H1 (cell line): ENCODE measurements around the gene TJP3. TPM values are rescaled to one million over a fixed set of nuclear protein-coding genes. Genes with fewer than 3 reads are reported as not detected.

Source experiments
- CTCF ChIA-PET: fragments of 300-600 bp; sonication (Branson Sonifier 250); formaldehyde crosslinking; loops from one replicate; lab custom pipeline; 2021; ENCODE audit not compliant: partially characterized antibody; lab: Charles Lee
- POLR2A ChIA-PET: fragments of 300-600 bp; sonication (Branson Sonifier 250); formaldehyde crosslinking; loops from one replicate; lab custom pipeline; 2021; ENCODE audit warnings: inconsistent platforms; ENCODE audit not compliant: partially characterized antibody; lab: Charles Lee
- DNase-seq, 2 experiments: peaks; one replicate each; pipeline versions ENCODE4 v3.0.0 to v3.0.0-alpha.2; 2010 to 2022; ENCODE audit warnings: low spot score in 2 of 2, low read depth in 1 of 2, mixed read lengths in 1 of 2
- FAIRE-seq: peaks from 2 replicates; lab custom pipeline; 2011; peaks lifted over from hg19 to GRCh38; lab: Jason Lieb, UNC
- H2AFZ ChIP-seq: 2 replicates; pipeline ENCODE4 v1.8.1; 2012; ENCODE audit warnings: low read length, inconsistent platforms
- H2AK5ac ChIP-seq: 2 replicates; pipeline ENCODE4 v1.6.1; 2013; ENCODE audit warnings: low read depth, low read length
- H2BK120ac ChIP-seq: replicated peaks from 2 replicates; pipeline ENCODE3; 2013; ENCODE audit warnings: low read depth, low read length, inconsistent platforms
- H2BK12ac ChIP-seq: 2 replicates; pipeline ENCODE4 v1.6.1; 2013; ENCODE audit warnings: low read depth, low read length
- H2BK15ac ChIP-seq: 2 replicates; pipeline ENCODE4 v1.6.1; 2013; ENCODE audit warnings: low read length
- H2BK20ac ChIP-seq: 2 replicates; pipeline ENCODE4 v1.6.1; 2013; ENCODE audit warnings: low read length
- H2BK5ac ChIP-seq: 2 replicates; pipeline ENCODE4 v1.6.1; 2013; ENCODE audit warnings: low read depth, low read length
- H3K14ac ChIP-seq: 2 replicates; pipeline ENCODE4 v1.6.1; 2013; ENCODE audit warnings: inconsistent platforms; ENCODE audit not compliant: insufficient read length
- H3K18ac ChIP-seq: 2 replicates; pipeline ENCODE4 v1.6.1; 2013; ENCODE audit warnings: low read length; ENCODE audit errors: extremely low read depth
- H3K23ac ChIP-seq: 2 replicates; pipeline ENCODE4 v1.6.1; 2013; ENCODE audit warnings: inconsistent platforms; ENCODE audit not compliant: insufficient read length
- H3K23me2 ChIP-seq: 2 replicates; pipeline ENCODE4 v1.6.1; 2013; ENCODE audit warnings: low read depth, low read length
- H3K27ac ChIP-seq: 2 replicates; pipeline ENCODE4 v1.6.1; 2011; ENCODE audit warnings: low read depth, low read length, inconsistent platforms
- H3K27me3 ChIP-seq, 4 experiments: replicated peaks in 1 of 4; 1 replicate in 1 of 4; 2 replicates in 3 of 4; pipeline versions ENCODE4 v1.6.1 to v1.8.1; 2011 to 2013; ENCODE audit warnings: low read length in 3 of 4, mild to moderate bottlenecking in 3 of 4, inconsistent platforms in 2 of 4, mixed read lengths in 2 of 4, moderate library complexity in 1 of 4; ENCODE audit not compliant: control insufficient read depth in 3 of 4, insufficient read depth in 3 of 4; ENCODE audit errors: extremely low read depth in 1 of 4
- H3K36me3 ChIP-seq, 4 experiments: 2 replicates each; pipeline versions ENCODE4 v1.6.1 to v1.8.1; 2011 to 2013; ENCODE audit warnings: mild to moderate bottlenecking in 4 of 4, low read length in 3 of 4, moderate library complexity in 2 of 4, control low read depth in 1 of 4, inconsistent platforms in 1 of 4; ENCODE audit not compliant: insufficient read depth in 4 of 4, control insufficient read depth in 2 of 4
- H3K4ac ChIP-seq: replicated peaks from 2 replicates; pipeline ENCODE3; 2013; ENCODE audit warnings: low read length, low read depth, mixed read lengths, inconsistent platforms; ENCODE audit not compliant: insufficient read length
- H3K4me1 ChIP-seq, 4 experiments: replicated peaks in 1 of 4; 1 replicate in 1 of 4; 2 replicates in 3 of 4; pipeline versions ENCODE4 v1.6.1 to v1.8.1; 2011 to 2013; ENCODE audit warnings: low read length in 3 of 4, inconsistent platforms in 2 of 4, mixed read lengths in 1 of 4; ENCODE audit not compliant: insufficient read depth in 4 of 4, control insufficient read depth in 3 of 4
- H3K4me2 ChIP-seq, 2 experiments: 2 replicates each; pipeline versions ENCODE4 v1.6.1 to v1.8.1; 2011 to 2013; ENCODE audit warnings: low read depth in 2 of 2, low read length in 2 of 2, control low read depth in 1 of 2, inconsistent platforms in 1 of 2, mild to moderate bottlenecking in 1 of 2; ENCODE audit not compliant: insufficient read depth in 1 of 2
- H3K4me3 ChIP-seq, 4 experiments: fragments of 200-600, 300-600 bp in 1 of 4; sonication (generic), shearing (Covaris generic), sonication (Bioruptor Twin) in 1 of 4; 2 replicates each; pipeline versions ENCODE4 v1.5.1 to v1.8.1; 2011 to 2016; ENCODE audit warnings: low read length in 4 of 4, low read depth in 3 of 4, control low read depth in 2 of 4, inconsistent platforms in 2 of 4, mild to moderate bottlenecking in 2 of 4, mixed read lengths in 1 of 4, moderate library complexity in 1 of 4; ENCODE audit not compliant: insufficient read depth in 2 of 4; ENCODE audit errors: extremely low read depth in 1 of 4
- H3K56ac ChIP-seq: replicated peaks from 2 replicates; pipeline ENCODE3; 2013; ENCODE audit warnings: low read depth, mild to moderate bottlenecking, mixed read lengths, low read length, inconsistent platforms; ENCODE audit not compliant: insufficient read length
- H3K79me1 ChIP-seq: 2 replicates; pipeline ENCODE4 v1.6.1; 2013; ENCODE audit warnings: low read depth, low read length, control low read depth
- H3K79me2 ChIP-seq, 2 experiments: 2 replicates each; pipeline versions ENCODE4 v1.6.1 to v1.8.1; 2012 to 2013; ENCODE audit warnings: low read length in 2 of 2, mild to moderate bottlenecking in 2 of 2, inconsistent platforms in 1 of 2; ENCODE audit not compliant: insufficient read depth in 2 of 2, control insufficient read depth in 1 of 2
- H3K9ac ChIP-seq, 4 experiments: replicated peaks in 1 of 4; 1 replicate in 1 of 4; 2 replicates in 3 of 4; pipeline versions ENCODE4 v1.6.1 to v1.8.1; 2011 to 2013; ENCODE audit warnings: low read depth in 3 of 4, low read length in 3 of 4, control low read depth in 2 of 4, mild to moderate bottlenecking in 2 of 4, moderate library complexity in 2 of 4, inconsistent platforms in 1 of 4; ENCODE audit errors: extremely low read depth in 1 of 4
- H3K9me3 ChIP-seq, 2 experiments: 2 replicates each; pipeline versions ENCODE4 v1.6.1 to v1.8.1; 2012 to 2013; ENCODE audit warnings: mild to moderate bottlenecking in 2 of 2, moderate library complexity in 2 of 2, control low read depth in 1 of 2, inconsistent platforms in 1 of 2, low read depth in 1 of 2, low read length in 1 of 2, mixed read lengths in 1 of 2; ENCODE audit not compliant: insufficient read depth in 2 of 2
- H4K20me1 ChIP-seq, 2 experiments: replicated peaks in 1 of 2; 2 replicates each; pipeline versions ENCODE3 to v1.8.1; 2011 to 2013; ENCODE audit warnings: inconsistent platforms in 2 of 2, low read length in 2 of 2, mild to moderate bottlenecking in 1 of 2; ENCODE audit not compliant: insufficient read depth in 2 of 2, control insufficient read depth in 1 of 2
- H4K5ac ChIP-seq: 2 replicates; pipeline ENCODE4 v1.6.1; 2013; ENCODE audit warnings: low read length, low read depth, mixed read lengths, inconsistent platforms; ENCODE audit not compliant: insufficient read length
- H4K8ac ChIP-seq: 2 replicates; pipeline ENCODE4 v1.8.0; 2013; ENCODE audit warnings: mild to moderate bottlenecking, moderate library complexity, low read length, inconsistent platforms; ENCODE audit not compliant: insufficient read depth; ENCODE audit errors: extremely low read depth
- H4K91ac ChIP-seq: replicated peaks from 2 replicates; pipeline ENCODE3; 2013; ENCODE audit warnings: low read length, mixed read lengths, inconsistent platforms; ENCODE audit not compliant: insufficient read length
- BCL11A ChIP-seq, 2 experiments: IDR thresholded peaks; one replicate each; pipeline ENCODE4 v1.6.1; 2011; ENCODE audit warnings: low read depth in 2 of 2, low read length in 2 of 2, mild to moderate bottlenecking in 2 of 2
- BRCA1 ChIP-seq: IDR thresholded peaks from 2 replicates; pipeline ENCODE4 v1.6.1; 2012; ENCODE audit warnings: low read depth, low read length, improper control_type of control experiment
- CHD1 ChIP-seq: IDR thresholded peaks from 2 replicates; pipeline ENCODE4 v1.6.1; 2012; ENCODE audit warnings: low read depth, low read length, improper control_type of control experiment
- CHD2 ChIP-seq: IDR thresholded peaks from 2 replicates; pipeline ENCODE4 v1.6.1; 2012; ENCODE audit warnings: low read length, improper control_type of control experiment
- CREB1 ChIP-seq: IDR thresholded peaks from 2 replicates; pipeline ENCODE4 v1.6.1; 2012; ENCODE audit warnings: inconsistent platforms
- GABPA ChIP-seq: IDR thresholded peaks from 2 replicates; pipeline ENCODE4 v1.6.1; 2011; ENCODE audit warnings: mild to moderate bottlenecking, low read length, moderate library complexity, borderline replicate concordance; ENCODE audit not compliant: insufficient read depth
- KDM1A ChIP-seq: fragments of 200-600, 300-600 bp; sonication (generic); IDR thresholded peaks from 2 replicates; pipeline ENCODE4 v1.7.1; 2016; ENCODE audit warnings: mild to moderate bottlenecking, low read length, borderline replicate concordance
- POLR2A ChIP-seq, 2 experiments: IDR thresholded peaks; 1 replicate in 1 of 2; 2 replicates in 1 of 2; pipeline ENCODE4 v1.6.1; 2011; ENCODE audit warnings: low read depth in 2 of 2, low read length in 2 of 2, mild to moderate bottlenecking in 2 of 2; ENCODE audit errors: control extremely low read depth in 1 of 2
- POLR2AphosphoS5 ChIP-seq: IDR thresholded peaks from 2 replicates; pipeline ENCODE4 v1.6.1; 2011; ENCODE audit warnings: low read depth, low read length
- RXRA ChIP-seq: IDR thresholded peaks from 2 replicates; pipeline ENCODE4 v1.6.1; 2011; ENCODE audit warnings: low read depth, mild to moderate bottlenecking, low read length, moderate library complexity; ENCODE audit not compliant: insufficient read depth
- SAP30 ChIP-seq: fragments of 300-600 bp; sonication (generic); IDR thresholded peaks from 2 replicates; pipeline ENCODE4 v1.7.1; 2012; ENCODE audit warnings: low read length, moderate library complexity, mild to moderate bottlenecking, inconsistent platforms; ENCODE audit not compliant: insufficient read depth, insufficient replicate concordance
- SP1 ChIP-seq: IDR thresholded peaks from 2 replicates; pipeline ENCODE4 v1.6.1; 2011; ENCODE audit warnings: low read depth, low read length
- SP2 ChIP-seq: IDR thresholded peaks from 2 replicates; pipeline ENCODE4 v1.6.1; 2012; ENCODE audit warnings: mild to moderate bottlenecking, low read length, inconsistent platforms
- whole genome bisulfite sequencing, 2 experiments: shearing (Covaris generic) in 1 of 2; methylation state at CpG; one replicate each; pipeline versions ENCODE4 v1.1.6 to v1.1.7; 2013 to 2015; ENCODE audit warnings: low lambda C conversion rate in 2 of 2, mixed read lengths in 2 of 2, inconsistent platforms in 1 of 2, low coverage in 1 of 2, missing lambda C conversion rate in 1 of 2; ENCODE audit not compliant: insufficient replicate concordance in 2 of 2, insufficient coverage in 1 of 2, insufficient read length in 1 of 2; ENCODE audit errors: extremely low coverage in 1 of 2, missing lambda C conversion rate in 1 of 2; 5-methylcytosine and 5-hydroxymethylcytosine counted together
- polyA plus RNA-seq, 7 experiments: library from polyadenylated mRNA; depleted of rRNA in 3 of 7; stranded (reverse) in 5 of 7; unstranded in 2 of 7; fragments of >200 nt in 5 of 7; fragments of 200-250 nt in 2 of 7; gene quantifications; 1 replicate in 5 of 7; 2 replicates in 1 of 7; 4 replicates in 1 of 7; pipeline versions ENCODE4 v1.2.1 to v1.2.3, GENCODE V29; 2011 to 2013; ENCODE audit warnings: missing spikeins in 2 of 7, mixed read lengths in 2 of 7
- total RNA-seq: library from RNA; stranded (reverse); fragmentation: NEBNext Ultra II Directional; extraction: Animal tissue kit (Norgen Biotek cat#: 25700); gene quantifications from 2 replicates; pipeline ENCODE4 v1.2.1, GENCODE V29; 2021

The TJP3 gene
- total and polyA plus RNA-seq, 2 of the 8 experiments (the other 6 are each of a cell fraction or from before 2014, with no cell fraction given), result 17.1 to 26.1 TPM

DNA sequence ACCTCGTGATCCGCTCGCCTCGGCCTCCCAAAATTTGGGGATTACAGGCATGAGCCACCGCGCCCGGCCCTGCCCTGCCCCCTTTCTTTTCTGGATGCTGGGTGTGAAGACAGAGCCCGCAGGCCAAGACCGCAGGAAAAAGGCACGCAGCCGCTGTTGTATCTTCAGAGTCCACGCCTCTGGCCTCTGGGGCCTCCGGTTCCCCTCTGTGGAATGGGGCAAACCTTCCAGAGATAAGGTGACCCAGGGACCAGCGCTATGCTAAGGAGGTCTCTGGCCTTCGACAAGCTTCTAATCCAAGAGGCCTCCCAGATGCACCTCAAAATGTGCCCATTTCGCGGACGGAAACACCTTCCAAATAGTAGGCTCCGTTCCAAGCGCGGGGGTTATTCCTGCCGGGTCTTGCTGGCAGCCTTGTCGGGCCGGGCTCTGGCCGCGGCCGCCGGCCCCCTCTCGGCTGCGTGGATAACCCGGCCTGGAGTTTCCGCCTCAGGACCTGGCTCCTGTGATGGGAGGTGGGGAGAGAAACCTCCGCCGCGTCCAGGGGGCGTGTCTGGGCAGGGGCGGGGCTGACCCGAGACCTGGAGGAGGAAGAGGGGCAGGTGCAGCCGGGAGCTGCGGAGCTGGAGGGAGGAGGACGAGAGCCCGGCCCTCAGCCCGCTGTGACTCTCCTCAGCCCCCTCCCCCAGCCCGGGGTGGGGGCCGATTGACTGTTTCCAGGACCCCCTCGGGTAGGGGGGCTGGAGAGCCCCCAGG is 13.1 kb downstream of the TJP3 start:
- no peaks in the 10 kb centered on the region for H3K9me3 ChIP-seq
- peak overlapping the region; percentile 87 to 98 for H3K4me2 ChIP-seq
- H2AFZ ChIP-seq, result no peak overlapping the region
- no peak overlapping the region for H3K4ac ChIP-seq
- H3K27me3 ChIP-seq, result peaks cover 0 to 3% (median 0%) of the 10 kb centered on the region in 4 experiments; a peak in 2 of 7 replicates
- no peaks in the 10 kb centered on the region for H3K79me1 ChIP-seq
- H2AK5ac ChIP-seq, result no peak overlapping the region
- no peak overlapping the region; the same call in 1 of the 2 replicates for H3K18ac ChIP-seq
- no peaks in the 10 kb centered on the region for H3K36me3 ChIP-seq
- H3K9ac ChIP-seq, result no peak overlapping the region
- WGBS, 2 experiments, result 31% methylated on average over 38 of the region's 46 CpGs; no CpG with 5 or more reads in 1 of the 2 experiments
- H4K91ac ChIP-seq, result no peak overlapping the region
- POLR2A ChIA-PET, result interaction anchor here (0.6 to 2.0 kb wide), 5 partner anchors 8 to 41 kb away, joined by 3 to 7 read pairs (median 5); partner anchors contain the start of genes MRPL54 and TJP3
- peak overlapping the region; percentile 65 to 81 (median 70) for H3K4me3 ChIP-seq
- FAIRE-seq (peak; percentile 13), DNase-seq (peak; percentile 90 to 100)
- H3K79me2 ChIP-seq, result no peaks in the 10 kb centered on the region
- no peak overlapping the region for H2BK12ac ChIP-seq
- CTCF ChIA-PET, result interaction anchor here (1.0 to 5.8 kb wide), 12 partner anchors 13 to 267 kb away, joined by 3 to 66 read pairs (median 4); partner anchors contain the start of genes ATCAY and TJP3
- no peak overlapping the region for H3K14ac ChIP-seq
- no peak overlapping the region for H3K27ac ChIP-seq
- peaks cover 8% of the 10 kb centered on the region; the same call in 1 of the 2 replicates for H3K23me2 ChIP-seq
- no peak overlapping the region for H2BK15ac ChIP-seq
- H2BK20ac ChIP-seq, result no peak overlapping the region
- H4K8ac ChIP-seq, result no peak overlapping the region
- peaks cover 0 to 16% (median 10%) of the 10 kb centered on the region in 4 experiments; a peak in 6 of 7 replicates for H3K4me1 ChIP-seq
- no peak overlapping the region for H3K56ac ChIP-seq
- H2BK5ac ChIP-seq, result no peak overlapping the region
- no peaks in the 10 kb centered on the region for H4K20me1 ChIP-seq
- no peak overlapping the region for H3K23ac ChIP-seq
- no peak overlapping the region for H4K5ac ChIP-seq
- H2BK120ac ChIP-seq, result no peak overlapping the region
- TF ChIP-seq KDM1A (peak; percentile 99; the same call in 1 of the 2 replicates), SP1 (peak; percentile 100), RXRA (0 out of 2 replicates have a peak, but pooled peaks have one; percentile 45), GABPA (peak; percentile 36; the same call in 1 of the 2 replicates), SAP30 (no peak), CREB1 (peak; percentile 81), CHD2 (peak; percentile 71; the same call in 1 of the 2 replicates), BRCA1 (no peak), BCL11A (IDR thresholded peaks at IDR 0.05; ENCODE audit: low read depth in 2 of 2, low read length in 2 of 2) (no peak), SP2 (no peak), POLR2A (IDR thresholded peaks at IDR 0.05; ENCODE audit: control extremely low read depth in 1 of 2, low read depth in 2 of 2, low read length in 2 of 2) (no peak), CHD1 (no peak), POLR2AphosphoS5 (no peak)
